Stromal cell of bone marrow (primary cell): Measurements from ENCODE around the gene NUP98.

Experiments used
- DNase-seq: peaks from one replicate; pipeline ENCODE4 v3.0.0-alpha.2; 2012; ENCODE audit warnings: low read depth

The NUP98 gene

DNA sequence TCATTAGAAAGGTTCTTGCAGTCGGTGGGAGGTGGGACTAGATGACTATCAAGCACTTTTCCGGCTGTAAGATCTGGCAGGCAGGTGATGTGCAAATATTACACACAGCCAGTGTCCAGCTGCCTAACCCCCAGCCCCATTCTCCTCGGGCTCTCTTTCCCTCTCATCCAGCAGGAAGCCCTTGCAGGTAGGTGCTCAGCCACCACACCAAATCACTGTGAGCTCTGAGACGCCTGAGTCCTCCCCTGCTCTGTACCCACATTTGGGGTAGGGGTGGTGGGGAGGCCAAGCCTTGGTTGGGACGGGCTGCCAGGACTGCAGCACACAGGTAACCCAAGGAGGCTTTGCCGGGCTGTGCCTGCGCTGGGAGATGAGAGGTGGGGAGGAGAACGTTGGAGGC lies 156.2 kb downstream of the NUP98 start:
- no peak for DNase-seq

DNA sequence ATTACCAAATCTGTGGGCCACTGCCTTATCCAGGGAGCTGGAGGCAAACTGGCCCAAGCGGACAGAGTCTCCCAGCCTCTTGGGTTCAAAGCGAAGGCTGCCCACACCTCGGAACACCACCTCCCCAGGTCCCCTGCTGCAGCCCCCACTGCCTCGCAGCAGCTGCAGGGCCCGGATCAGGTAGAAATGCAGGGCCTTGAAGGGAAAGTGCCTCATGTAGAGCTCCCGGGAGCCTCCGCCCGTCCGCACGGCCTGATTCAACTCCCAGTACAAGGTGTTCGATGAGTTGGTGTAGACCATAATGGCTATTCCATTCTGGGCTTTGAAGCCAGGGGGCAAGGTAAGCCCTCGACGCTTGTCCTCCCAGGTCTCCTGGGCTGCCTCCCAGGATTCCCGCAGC lies 157.5 kb downstream of the NUP98 start:
- no peak for DNase-seq

DNA sequence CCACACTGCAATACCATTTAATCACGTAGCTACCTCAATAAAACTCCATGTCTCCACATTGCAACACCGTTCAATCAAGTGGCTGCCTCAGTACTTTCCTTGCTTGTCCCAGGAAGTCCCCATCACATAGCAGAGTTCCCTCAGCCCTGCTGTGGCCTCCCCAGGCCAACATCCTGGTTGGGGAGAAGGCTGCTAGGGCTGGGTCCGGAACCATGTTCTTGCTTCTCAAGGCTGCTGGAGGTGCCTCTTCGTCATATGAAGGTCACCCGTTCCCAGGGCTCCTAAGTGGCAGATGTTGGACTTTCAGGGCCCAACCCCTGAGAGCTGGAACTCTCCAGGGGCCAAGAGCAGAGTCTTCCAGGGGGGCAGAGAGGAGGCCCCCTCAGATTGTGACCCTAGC lies 158.8 kb downstream of the NUP98 start:
- no peak for DNase-seq

GRCh38 chr11:3637201-3637600 lies 160.2 kb downstream of the NUP98 start:
- DNase-seq, result no peak

- no peak for DNase-seq
Measured at GRCh38 chr11:3635641-3636375, 161.5 kb downstream of the NUP98 start.

- no peak for DNase-seq
Measured at GRCh38 chr11:3632070-3632660, 165.2 kb downstream of the NUP98 start.

GRCh38 chr11:3631331-3631730 lies 166.0 kb downstream of the NUP98 start:
- no peak for DNase-seq

DNA sequence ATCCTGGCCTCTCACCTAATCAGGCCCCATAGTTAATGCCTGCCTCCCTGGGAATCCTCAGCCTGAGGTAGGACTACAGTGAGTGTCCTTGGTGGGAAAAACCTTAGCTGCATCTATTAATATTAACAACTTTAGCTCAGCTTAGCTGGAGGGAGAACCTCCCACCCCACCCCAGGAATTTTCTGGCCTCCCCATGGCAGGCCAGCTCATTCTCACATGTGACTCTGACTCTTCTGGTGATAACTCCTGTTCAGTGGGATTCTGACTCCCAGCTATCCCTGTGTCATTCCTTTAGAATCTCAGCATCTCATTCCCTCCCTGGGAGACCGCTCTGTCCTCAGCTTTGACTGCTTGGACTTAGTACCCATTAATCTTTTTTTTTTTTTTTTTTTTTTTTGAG lies 170.1 kb downstream of the NUP98 start:
- DNase-seq, result peak; percentile 70

DNA sequence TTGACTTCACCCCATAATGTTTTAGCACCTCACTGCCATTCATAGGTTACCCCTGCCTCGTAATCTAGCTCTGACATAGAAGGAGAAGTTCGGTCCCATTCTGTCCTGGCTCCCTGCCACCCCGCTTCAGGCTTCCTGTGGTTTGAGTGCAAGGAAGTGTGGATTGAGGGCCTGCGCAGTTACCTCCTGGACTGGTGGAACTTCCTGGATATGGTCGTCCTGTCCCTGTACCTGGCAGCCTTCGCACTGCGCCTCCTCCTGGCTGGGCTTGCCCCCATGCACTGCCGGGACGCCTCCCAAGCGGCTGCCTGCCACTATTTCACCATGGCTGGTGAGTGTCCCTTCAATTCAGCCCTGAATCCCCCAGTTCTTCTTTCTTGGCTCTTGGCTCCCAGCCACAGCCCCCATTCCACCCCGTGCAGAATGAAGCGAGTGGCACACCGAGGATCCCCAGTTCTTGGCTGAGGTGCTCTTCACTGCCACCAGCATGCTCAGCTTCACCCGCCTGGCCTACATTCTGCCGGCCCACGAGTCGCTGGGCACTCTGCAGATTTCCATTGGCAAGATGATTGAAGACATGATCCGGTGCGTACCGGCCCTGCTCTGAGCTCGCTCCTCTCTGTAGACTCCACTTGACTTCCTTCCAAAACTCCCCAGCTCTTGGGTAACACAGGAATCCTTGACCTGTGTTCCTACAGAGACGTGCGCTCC lies 170.9 kb downstream of the NUP98 start:
- no peak for DNase-seq
